Globus pallidus (tissue), 1 donor: ENCODE results near the gene CSF3.

ENCODE experiments used
- DNase-seq: peaks from one replicate; pipeline ENCODE4 v3.0.0-alpha.2; 2015; ENCODE audit warnings: low spot score

The CSF3 gene, protein sequence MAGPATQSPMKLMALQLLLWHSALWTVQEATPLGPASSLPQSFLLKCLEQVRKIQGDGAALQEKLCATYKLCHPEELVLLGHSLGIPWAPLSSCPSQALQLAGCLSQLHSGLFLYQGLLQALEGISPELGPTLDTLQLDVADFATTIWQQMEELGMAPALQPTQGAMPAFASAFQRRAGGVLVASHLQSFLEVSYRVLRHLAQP

DNA sequence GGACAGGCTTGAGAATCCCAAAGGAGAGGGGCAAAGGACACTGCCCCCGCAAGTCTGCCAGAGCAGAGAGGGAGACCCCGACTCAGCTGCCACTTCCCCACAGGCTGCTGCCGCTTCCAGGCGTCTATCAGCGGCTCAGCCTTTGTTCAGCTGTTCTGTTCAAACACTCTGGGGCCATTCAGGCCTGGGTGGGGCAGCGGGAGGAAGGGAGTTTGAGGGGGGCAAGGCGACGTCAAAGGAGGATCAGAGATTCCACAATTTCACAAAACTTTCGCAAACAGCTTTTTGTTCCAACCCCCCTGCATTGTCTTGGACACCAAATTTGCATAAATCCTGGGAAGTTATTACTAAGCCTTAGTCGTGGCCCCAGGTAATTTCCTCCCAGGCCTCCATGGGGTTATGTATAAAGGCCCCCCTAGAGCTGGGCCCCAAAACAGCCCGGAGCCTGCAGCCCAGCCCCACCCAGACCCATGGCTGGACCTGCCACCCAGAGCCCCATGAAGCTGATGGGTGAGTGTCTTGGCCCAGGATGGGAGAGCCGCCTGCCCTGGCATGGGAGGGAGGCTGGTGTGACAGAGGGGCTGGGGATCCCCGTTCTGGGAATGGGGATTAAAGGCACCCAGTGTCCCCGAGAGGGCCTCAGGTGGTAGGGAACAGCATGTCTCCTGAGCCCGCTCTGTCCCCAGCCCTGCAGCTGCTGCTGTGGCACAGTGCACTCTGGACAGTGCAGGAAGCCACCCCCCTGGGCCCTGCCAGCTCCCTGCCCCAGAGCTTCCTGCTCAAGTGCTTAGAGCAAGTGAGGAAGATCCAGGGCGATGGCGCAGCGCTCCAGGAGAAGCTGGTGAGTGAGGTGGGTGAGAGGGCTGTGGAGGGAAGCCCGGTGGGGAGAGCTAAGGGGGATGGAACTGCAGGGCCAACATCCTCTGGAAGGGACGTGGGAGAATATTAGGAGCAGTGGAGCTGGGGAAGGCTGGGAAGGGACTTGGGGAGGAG is at the start of gene CSF3:
CSF3 (plus strand) TSS at position 436 of the 993 bp plus-strand sequence; CDS start at position 471, 35 bp downstream.
- DNase-seq, result no peak

DNA sequence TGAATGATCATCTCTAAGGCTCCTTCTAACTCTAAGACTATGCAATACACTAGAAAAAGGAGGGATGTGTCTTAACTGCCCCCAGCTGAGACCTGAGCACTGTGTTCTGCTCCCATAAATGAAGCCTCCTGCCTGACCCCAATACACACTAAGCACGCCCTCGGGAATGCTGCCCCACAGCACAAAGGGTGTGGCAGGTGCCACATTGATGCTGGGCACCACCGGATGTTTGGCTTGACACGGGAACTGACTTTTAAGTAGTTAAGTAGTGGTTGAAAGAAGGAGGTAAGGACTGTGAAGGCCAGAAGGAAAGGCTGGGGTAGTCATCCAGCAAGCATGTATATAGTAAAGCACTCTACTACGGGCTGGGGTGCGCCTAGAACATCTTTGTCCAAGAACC is 48.5 kb upstream of the CSF3 start:
- no peak for DNase-seq

DNA sequence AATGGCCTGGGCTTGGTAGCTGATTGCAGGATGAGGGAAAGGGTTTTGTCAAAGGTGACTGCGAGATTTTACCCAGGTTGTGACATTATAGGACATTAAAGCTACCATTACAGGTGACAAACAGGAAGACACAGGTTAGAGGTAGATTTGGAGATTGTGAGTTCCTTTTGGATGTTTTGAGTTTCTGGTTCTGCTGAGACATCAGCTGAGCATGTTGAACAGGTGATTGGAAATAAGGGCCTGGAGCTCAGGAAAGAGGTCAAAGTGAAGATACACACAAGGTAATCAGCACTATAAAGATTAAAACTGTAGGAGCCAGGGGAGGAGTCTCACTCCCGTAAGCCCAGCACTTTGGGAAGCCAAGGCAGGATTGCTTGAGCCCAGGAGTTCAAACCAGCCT is 46.5 kb upstream of the CSF3 start:
- DNase-seq, result no peak

DNA sequence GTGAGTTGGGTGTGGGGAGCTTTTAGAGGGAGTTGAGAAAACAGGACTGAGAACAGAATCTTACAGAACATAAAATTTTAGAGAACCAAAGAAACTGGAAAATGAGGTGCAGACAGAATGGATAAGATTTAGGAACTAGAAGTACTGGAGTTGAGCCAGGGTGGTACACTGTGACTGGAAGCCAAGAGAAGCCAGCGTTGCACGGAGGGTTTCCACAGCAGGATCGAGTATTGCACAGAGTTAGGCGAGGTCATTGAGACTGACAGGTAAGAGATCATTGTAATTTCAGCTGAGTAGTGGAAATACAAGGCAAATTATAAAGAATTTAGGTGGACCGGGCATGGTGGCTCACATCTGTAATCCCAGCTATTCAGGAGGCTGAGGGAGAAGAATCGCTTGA is 45.9 kb upstream of the CSF3 start:
- no peak for DNase-seq

DNA sequence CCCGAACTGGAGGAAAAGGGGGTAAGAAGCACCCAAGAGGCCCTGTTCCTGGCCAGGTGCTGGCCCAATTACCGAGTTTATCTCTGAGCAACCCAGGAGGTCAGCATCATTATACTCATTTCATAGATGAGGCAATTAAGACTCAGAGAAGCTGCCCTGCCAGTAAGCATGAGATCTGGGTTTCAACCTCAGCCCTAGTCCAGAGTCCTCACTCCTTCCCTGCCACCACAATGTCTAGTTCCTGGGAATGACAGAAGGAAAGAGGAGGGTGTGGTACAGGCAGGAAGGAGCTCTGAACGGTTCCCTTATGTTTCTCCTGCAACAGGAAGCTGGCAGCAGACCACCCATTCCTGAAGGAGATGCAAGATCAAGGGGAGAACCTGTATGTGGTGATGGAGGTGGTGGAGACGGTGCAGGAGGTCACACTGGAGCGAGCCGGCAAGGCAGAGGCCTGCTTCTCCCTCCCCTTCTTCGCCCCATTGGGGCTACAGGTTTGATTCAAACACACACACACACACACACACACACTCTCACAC is 45.0 kb upstream of the CSF3 start:
- no peak for DNase-seq

DNA sequence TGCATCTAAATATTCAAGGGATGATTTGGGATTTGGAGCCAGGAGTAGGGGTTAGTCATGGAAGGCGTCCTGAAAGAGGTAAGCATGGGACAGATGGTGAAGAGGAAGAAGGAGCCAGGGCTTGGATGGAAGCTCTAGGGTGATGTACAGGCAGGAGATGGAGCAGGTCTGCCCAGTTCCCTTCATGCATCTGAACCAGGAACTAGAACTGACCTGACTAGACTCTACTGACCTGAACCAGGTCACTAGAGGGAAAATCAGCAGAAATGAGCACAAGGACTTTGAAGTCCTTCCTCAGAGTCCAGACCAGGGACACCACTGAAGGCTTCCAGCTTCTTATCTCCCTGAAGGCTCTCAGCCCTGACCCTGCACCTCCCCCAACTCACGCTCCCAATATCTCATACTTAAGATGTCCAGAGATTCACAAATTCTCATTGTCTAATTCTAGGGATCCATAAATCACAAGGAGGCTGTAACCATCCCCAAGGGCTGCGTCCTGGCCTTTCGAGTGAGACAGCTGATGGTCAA is 44.1 kb upstream of the CSF3 start:
- no peak for DNase-seq

DNA sequence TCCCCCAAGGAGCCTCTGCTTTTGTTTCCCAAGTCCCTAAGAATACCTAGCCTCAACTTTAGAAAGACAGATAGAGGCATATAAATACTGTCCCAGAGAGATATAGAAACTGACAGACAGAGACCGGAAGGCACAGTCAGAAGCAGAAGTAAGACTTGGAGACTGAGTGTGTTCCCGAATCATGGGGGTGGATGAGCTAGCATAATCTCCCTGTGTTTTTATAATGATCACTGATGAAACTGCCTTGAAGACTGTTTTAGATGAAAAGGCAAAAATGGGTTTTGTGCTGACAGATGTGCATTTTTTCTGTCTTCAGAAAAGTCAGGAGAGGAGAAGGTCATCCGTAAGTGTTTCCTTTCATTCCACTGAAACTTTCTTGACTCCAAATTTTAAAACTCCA is 43.0 kb upstream of the CSF3 start:
- no peak for DNase-seq

DNA sequence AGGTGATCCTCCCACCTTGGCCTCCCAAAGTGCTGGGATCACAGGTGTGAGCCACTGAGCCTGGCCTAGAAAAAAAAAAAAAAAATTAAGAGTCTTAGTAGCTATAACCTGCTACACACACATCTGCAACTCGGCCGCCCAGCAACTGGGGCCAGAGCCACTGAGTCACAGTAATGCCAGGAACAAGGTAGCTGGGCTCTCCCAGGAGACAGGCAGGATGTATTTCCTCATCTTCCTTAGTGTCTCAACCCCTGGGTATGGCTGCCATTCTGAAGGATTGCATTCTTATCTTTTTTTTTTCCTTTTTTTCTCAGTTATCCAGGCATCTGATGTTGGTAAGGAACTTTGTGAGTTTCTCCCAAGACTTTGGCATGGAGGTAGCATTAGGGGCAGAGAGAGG is 41.7 kb upstream of the CSF3 start:
- no peak for DNase-seq

DNA sequence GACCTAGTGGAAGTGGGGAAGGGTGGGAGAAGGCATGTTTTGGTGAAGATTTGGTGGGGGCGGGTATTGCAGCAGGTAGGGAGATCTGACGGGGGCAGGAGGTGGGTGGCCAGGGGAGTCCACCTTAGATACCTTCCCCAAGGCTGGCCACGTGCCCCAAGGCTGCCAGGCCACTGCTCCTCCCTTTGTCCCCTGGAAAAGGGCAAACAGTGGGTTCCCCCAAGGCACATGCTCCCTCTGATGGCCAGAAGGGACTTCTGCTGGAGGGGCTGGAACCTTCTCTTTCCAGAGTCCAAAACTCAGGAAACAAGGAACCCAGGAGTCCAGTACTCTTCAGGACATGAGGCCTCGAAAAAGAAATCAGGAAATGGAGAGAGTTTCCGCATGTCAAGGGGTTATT is 40.8 kb upstream of the CSF3 start:
- no peak for DNase-seq

DNA sequence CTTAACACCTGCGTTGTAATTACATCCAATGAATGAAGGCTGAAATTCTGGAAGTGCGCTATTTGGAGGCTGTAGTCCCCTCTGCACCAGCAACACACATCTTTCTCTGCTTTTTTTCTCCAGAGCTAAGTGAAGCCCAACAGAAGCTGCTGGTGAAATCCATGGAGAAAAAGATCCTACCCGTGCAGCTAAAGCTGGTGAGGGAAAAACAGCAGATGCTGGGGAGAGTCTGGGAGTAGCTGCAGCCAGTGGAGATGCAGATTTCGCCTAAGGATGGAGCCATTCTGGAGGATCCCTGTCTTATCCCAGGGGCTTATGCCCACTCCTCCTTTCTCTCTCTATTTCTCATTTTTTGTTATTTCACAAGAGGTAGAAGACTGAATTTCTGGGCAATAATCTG is 39.4 kb upstream of the CSF3 start:
- DNase-seq, result no peak

DNA sequence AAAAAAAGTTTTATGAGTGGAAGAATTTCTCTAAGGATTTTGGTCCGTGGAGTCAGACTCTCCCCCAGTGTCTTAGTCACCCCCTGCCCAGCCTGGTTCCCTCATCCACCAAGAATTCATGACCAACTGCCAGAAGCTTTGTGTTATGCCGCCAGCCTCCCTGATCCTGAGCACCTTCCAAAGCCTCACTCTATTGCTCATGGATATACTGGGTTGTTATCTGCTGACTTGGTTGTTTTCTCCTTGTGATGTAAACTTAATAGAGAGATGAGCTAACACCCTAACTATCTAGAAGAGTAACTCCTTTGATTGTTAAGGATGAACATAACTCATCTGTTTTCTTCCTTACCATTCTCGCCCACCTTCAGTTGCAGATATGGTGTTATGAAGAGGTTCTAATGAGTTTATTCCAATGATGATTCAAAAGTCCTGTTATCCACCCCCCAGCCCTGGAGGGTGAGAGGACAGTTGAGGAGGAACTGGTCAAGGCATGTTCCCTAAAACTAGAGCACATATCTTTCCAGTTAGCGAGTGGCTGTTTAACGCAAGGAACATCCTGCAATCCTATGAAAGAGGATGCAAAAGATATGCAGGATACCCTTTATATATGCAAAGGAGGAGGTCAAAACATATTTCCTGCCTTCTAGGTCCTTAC is 36.1 kb upstream of the CSF3 start:
- no peak for DNase-seq

DNA sequence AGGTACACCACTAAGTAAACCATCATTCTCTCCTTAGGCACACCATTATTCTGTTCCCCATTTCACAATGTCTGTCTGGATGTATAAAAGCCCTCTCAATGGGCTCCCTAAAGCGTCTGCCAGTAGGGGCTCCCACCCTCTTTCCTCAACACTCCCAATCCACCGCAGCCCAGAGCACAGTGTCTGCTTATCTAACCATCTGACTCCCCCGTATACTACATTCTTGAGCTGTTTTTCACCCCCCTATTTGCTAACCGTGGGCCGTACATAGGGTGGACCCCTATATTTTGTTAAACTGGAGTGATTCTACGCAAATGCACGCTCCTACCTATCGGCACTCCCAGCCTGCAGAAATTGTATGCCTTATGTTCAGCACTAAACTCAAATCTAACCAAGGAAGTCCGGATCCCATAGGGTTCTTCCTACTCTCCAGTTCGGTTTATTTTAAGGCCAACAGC is 35.3 kb upstream of the CSF3 start:
- no peak for DNase-seq

DNA sequence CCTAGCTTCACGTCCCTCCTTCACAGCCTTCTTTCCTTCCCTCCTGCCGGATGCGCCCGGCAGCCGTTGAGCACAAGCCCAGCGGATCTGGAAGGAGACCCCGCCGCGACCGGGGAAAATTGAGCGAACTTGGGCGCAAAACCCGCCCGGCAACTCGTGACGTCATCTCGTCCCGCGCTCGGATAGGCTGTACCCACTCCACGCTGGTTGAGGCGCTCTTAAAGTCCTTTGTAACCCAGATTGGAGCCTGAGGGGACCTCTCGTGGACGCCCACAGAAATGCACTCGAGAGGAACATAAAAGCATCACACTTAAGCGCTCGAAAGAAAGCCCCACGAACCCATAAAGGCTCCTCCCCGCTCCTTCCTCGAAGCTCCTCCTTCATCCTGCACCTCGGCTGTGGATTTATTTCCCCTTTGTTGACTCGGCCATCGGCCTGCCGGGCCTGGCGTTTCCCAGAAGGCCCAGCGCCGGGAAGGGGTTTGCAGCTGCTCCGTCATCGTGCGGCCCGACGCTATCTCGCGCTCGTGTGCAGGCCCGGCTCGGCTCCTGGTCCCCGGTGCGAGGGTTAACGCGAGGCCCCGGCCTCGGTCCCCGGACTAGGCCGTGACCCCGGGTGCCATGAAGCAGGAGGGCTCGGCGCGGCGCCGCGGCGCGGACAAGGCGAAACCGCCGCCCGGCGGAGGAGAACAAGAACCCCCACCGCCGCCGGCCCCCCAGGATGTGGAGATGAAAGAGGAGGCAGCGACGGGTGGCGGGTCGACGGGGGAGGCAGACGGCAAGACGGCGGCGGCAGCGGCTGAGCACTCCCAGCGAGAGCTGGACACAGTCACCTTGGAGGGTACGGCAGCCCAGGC is 34.7 kb upstream of the CSF3 start, which contains the start of gene PSMD3:
PSMD3 (plus strand) TSS at position 457 of the 856 bp plus-strand sequence; CDS start at position 621, 164 bp downstream.
- peak; percentile 100 for DNase-seq

DNA sequence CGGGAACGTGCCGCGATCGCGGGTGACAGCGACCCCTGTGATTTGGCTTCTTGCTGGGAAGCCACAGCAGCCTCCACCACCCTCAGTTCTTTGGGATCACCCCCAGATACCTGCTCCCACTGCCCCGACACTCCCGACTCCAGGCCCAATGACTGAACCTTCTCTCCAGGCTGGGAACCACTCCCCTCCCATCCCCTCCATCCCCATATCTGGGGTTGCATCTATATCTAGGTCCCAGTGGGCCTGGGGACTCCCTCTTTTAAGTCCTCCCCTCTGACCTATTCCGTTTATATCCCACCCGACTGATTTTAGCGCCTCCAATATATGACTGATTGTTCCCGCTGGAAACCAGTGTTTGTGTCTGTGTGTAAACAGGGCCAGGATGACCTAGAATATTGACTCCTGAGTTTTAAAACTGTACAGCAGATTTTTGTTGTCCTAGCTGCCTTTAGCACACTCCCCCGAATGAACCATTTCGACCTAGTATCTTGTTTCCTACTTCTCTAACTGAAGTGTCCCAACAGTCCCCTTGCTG is 34.0 kb upstream of the CSF3 start:
- peak; percentile 13 for DNase-seq

DNA sequence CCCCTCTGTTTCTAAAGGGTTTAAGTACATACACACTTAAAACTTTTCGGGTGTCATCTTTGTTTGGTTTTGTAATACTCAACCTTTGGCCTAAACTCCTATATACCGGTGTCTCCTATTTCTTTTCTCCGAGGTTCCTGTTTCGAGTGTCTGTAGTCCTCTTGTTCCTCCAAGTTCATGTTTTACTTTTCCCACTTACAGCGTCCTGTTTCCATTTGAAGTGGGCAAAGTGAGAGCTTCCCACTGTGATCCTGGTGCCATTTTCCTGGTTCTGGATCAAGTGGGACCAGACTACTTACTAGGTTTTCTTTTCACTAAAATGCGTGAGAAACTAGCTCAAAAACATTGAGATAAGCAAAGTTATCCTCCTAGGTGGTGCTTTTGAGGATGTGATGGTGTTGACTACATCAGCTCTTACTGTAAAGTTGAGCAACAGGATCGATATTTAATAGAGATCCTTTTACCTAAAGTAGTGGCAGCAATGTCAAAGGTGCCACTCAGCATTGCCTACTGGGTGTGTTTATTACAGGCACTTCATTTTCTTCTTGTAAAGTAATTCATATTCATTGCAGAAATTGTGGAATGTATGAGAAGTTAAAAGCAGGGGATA is 33.4 kb upstream of the CSF3 start:
- no peak for DNase-seq

DNA sequence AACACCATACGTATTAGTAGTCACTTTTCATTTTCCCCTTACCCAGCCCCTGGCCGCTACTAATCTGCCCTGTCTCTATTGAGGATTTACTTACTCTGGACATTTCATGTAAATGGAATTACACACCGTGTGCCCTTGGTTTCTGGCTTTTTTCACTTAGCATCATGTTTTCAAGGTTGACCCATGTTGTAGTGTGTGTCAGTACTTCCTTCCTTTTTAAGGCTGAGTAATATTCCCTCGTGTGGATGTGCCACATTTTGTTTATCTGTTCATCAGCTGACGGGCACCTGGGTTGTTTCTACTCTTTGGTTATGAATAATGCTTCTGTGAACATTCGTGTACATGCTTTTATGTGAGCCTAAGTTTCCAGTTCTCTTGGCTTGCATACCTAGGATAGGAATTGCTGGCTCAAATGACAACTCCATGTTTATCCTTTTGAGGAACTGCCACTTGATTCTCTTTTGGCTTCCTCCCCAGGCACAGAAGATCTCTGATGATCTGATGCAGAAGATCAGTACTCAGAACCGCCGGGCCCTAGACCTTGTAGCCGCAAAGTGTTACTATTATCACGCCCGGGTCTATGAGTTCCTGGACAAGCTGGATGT is 26.9 kb upstream of the CSF3 start:
- no peak for DNase-seq

DNA sequence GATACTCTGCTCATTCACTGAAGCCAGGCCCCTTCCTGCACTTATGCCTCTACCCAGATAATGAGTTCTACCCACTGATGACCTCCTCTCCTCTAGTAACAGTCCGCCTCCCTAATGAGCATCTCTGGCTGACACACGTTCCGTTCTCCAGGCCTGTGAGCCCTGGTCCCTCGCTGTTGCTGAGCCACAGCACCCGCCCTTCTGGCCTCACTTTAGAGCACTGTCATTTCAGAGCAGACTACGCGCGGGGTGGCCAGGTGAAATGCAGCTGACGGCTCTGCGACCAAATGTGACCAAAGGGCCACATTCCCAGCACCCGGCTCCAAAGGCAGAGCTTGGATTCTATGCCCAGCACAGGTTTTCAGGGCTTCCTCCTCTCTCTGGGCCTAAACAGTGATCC is 20.8 kb upstream of the CSF3 start:
- no peak for DNase-seq

DNA sequence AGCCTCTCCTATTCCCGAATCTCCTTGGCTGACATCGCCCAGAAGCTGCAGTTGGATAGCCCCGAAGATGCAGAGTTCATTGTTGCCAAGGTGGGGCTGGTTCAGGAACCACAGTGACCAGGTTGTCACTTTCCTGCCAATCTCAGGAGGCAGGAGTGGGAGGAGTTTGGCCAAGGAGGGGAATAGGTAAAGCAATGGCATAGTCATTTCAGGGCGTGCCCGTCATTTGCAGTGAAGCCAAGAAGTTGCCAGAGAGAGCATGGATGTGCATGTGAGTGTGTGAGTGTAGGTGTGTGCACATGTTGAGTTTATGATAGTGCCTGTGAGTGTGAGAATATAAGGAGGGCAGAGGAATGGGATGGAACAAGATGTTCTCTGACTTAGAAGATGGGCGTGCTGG is 19.8 kb upstream of the CSF3 start:
- no peak for DNase-seq

DNA sequence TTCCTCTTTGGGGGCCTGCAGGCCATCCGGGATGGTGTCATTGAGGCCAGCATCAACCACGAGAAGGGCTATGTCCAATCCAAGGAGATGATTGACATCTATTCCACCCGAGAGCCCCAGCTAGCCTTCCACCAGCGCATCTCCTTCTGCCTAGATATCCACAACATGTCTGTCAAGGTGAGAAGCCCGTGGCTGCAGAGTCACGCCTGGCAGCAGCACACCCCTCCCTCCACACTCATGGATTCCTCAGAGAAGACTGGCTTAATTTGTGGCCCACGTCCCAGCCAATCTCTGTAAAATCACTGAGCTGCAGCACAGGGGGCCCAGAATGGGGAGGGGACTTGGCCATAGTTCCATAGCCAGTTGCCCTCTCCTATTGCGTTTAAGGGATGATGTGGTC is 19.1 kb upstream of the CSF3 start:
- no peak for DNase-seq

DNA sequence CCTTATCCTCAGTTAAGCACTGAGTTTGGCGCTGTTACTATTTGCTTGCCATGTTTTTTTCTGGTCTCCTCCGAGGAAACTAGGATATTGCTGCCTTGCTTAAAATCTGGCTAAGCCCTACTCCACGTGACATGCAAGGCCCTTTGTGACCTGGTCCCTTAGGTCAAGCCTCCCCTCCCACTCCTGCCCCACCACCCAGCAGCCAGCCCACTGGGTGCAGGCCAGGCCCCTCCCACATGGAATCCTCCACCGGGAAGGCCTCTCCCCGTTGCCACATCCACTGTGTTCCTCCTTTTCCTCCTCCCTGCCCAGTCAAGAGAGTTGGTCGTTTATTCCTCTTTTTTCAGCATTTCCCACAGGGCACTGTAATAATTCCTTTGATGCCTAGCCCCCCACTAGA is 18.4 kb upstream of the CSF3 start:
- no peak for DNase-seq
